Renal cortex interstitium (tissue), 11 donors: ENCODE data around the gene AUTS2. TPM values are rescaled to one million over a fixed set of nuclear protein-coding genes. Genes with fewer than 3 reads are reported as not detected.
A peak's percentile ranks its signal among the peaks of the same experiment; 100 is the strongest.

Experiments used
- DNase-seq, 11 donors: peaks; one replicate each; pipeline ENCODE4 v3.0.0-alpha.2; 2013; ENCODE audit warnings: low read depth in 9 of 11, low spot score in 4 of 11; ENCODE audit errors: extremely low read depth in 1 of 11
- polyA plus RNA-seq, 3 donors: library from polyadenylated mRNA; unstranded; fragments of 120-200 nt; gene quantifications; one replicate each; pipeline ENCODE4 v1.2.1, GENCODE V29; 2013; ENCODE audit not compliant: insufficient read length in 3 of 3

Gene AUTS2
- polyA plus RNA-seq, 3 donors, result 78.0 to 102 (median 90.7) TPM

DNA sequence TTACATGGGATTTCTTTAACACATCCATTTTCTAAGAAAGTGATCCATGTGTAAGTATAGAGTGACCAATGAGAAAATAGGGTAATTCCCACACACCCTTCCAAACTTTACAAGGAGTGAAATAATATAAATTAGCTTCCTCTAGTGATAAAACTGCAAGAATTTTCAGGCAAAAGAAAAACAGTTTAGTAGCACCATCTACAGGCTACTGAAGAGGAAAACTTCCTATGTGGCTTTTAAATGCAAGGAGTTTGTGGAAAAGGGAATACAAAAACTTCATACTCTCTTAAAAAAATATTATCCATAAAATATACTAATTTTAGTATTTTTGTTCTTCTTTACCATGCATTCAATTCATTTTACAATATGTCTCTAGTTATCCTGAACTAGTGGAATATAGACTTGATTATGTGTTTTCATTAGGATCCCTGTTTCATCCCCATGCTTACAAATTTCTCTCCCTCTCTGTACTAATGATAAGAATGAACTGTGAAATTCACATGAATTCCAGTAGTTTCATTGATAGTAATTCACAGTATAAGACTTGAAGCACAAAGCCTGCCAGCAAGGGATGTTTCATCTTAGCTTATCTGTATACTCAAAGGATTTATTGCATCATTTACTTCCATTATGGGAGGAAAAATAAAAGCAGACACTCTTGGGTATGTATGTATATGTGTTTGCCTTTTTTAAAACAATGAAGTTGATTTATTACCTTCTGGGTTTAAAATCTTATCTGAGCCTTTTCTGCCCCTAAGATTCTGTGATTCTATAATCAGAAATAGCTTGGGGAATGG, 442.9 kb downstream of the AUTS2 start:
- peak in 1 of 11 donors; percentile 46 for DNase-seq

DNA sequence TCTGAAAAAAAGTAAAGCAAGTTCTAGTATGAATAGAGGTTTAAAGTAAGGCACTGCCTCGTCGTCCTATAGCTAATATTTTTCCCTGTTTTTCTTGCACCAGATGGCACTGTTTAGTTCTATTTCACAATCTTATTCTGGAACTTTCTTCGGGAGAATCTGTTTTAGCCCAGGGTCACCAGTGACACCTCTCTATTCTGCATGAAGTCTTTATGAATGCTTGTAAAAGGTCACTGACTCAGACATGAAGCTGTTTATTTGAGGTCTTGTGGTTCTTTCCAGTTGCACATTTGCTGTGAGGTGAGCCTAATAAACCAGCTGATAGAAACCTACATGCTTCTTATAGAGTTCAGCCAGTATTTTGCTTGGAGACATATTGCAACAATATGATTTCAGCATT, 444.3 kb downstream of the AUTS2 start:
- DNase-seq, result no peak

DNA sequence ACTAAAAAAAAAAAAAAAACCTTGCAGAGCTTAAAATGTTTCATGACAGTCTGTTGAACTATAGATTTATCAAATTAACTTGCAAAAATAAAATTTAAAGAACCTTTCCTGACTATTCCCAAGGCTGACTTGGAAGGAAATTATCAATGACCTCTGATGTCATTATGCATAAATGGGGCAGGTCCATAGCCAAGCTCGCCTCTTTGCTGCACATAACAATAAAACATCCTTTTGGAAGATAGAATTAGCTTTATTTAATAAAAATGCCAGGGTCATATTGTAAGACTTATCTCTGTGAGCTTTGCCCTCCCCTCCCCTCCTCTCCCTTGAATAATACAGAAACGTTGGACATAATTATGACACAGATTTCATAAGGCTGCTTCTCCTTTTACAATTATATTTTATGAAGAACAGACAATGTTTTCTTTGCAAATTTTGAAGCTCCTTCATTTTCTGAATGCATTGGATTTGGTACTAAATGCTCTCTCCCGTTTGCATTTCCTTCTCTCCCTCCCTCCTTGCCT, 444.8 kb downstream of the AUTS2 start:
- DNase-seq, result no peak

DNA sequence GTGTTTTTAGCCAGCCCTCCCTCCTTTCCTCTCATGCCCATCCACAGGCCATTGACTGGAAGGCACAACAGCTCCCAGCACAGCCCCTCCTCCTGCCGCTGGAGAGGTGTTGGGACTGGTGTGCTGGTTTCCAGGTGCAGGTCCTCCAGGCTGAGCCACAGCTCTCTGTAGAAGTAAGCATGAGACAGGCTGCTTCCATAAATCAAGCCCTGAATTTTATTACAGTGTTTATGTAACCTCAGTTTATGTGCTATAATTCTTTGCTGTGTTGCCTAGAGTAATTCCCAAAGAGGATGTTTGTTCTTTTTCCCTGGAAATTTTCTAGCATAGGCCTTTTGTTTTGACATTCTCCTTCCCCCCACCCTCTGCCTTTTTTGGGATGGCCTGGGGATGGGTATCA, 445.8 kb downstream of the AUTS2 start:
- peak in 8 of 11 donors; percentile 23 to 74 (median 52) for DNase-seq

DNA sequence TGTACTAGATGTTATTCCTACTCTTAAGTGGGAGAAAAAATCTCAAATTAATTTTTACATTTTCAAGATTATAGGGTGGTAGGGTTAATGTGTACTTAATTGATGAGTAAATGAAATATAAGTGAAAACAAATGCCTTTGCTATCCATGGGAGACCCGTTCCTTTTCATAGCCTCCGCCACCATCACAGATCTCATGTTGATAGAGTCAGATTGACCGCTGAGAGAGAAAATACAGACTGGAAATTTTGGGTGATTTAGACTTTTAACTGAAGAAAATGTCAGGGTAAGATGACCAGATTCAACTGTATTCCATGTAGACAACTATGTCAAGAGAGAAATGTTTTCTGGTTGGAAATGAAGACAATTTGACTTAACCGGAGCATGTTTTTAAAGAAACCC, 446.2 kb downstream of the AUTS2 start:
- no peak for DNase-seq

DNA sequence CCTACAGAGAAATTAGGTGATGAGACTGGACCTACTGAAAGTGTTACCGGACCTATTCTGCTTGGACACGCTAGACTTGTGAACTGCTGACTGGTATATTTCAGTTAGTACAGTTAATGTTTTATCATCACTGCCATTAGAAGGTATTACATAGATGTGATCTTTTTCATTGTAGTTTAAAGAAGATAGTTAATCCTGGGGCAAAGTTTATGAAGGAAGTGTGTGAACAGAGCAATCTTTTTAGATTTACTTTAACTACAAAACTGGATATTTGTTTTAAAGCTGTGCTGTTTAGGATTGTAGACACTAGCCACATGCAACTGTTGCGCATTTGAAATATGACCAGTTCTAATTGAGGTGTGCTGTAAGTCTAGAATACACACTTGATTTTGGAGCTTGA, 446.7 kb downstream of the AUTS2 start:
- DNase-seq, result no peak

DNA sequence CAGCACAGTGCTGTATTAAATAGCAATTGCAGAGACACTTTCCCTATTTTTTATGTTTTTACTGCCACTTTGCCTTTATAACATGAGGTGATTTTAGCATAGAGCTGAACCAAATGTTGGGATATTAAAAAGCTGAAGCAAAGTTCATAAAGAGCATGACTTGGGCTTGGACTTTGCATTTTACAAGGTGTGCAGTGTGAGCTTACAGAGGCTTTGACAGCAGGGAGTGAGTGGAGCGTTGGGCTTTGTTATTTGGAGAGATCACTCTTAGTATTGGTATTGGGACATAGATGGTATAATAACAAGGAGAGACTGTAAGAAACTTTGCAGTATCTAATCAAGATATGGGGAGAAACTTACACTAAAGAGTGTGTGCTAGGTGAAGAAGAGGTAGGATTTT, 449.1 kb downstream of the AUTS2 start:
- DNase-seq, result no peak

DNA sequence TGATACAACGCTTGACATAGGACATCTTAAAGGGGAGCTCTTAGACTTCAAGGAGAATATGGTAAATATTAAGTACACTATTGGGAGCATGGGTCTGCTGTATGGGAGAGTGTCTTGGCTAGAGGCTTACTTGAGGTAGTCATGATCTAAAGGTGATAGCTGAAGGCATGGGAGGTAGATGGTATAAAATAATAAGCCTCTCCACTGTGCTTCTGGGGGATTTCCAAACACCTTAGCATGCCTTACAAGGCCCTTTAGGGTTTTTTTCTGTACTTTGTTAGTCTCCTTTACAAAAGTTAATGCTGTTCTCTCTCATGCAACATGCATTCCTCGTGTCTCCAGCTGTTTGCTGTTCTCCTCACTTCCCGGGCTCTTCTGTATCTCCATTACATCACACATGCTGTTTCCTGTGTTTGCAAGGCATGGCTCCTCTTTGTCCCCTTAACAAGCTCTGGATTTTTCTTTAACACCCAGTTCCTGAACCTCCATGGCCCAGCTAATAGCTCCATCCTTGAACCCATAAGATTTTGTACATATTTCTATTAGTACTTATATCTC, 449.7 kb downstream of the AUTS2 start:
- no peak for DNase-seq

DNA sequence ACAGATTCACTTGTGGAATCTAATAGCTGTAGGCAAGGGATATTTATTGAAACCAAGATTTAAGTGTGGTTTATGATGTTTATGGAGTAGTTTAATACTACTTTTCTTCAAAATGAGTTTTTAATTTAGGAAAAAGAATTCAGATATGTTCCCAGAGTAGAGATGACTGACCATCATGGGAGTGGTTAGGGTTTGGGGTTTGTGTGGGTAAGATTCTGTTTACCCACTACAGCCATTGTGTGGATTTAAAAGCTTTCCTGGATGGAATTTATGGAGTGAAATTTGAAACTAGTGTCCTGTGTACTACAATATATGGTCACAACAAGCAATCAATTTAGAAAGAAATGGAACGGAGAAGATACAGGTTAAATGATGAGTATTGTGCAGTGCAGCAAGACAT, 453.5 kb downstream of the AUTS2 start:
- DNase-seq, result no peak

DNA sequence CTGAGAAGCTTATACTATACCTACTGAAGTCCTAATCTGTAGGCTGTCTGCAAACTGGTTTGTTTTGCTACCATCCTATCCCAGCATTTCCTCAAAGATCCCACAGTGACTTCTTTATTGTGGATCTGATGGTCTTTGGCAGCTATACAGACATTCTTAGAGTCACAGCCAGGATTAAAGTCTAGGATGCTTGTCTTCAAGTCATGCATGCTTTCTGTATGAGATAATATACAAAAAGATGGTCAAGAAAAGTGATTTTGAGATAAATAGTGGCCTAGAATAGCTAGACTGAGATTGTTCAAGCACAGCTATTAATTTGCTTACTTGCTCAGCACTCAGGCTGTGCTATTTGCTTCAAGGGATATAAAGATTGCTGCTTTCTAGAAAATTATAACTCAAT, 454.4 kb downstream of the AUTS2 start:
- no peak for DNase-seq

DNA sequence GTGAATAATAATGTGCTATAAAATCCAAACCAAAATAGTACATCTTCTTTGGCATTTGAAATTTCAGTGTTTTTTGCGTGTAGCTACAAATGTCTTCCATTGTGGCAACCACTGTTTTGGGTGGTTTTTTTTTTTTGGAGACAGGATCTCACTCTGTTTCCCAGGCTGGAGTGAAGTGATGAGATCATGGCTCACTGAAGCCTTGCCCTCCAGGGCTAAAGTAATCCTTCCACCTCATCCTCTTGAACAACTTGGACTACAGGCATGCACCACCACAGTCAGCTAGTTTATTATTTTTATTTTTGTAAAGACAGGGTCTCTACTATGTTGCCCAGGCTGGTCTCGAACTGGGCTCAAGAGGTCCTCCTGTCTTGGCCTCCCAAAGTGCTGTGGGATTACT, 455.1 kb downstream of the AUTS2 start:
- no peak for DNase-seq

DNA sequence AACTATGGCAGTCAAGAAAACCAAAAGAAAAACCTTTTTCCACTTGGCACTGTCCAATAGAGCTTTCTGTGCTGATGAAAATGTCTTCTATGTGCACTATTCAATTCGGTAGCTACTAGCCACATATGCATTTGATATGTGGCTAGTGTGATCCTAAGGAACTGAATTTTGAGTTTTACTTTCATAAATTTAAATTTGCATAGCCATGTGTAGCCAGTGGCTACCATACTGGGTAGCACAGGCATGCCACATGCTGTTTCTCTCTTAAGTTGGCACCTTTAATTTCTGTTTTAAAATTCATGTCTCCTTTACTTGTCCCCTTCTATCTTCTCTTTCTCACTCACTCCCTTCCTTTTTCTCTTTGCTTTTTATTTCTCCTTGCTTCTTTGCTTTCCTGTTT, 455.7 kb downstream of the AUTS2 start:
- DNase-seq, result no peak

DNA sequence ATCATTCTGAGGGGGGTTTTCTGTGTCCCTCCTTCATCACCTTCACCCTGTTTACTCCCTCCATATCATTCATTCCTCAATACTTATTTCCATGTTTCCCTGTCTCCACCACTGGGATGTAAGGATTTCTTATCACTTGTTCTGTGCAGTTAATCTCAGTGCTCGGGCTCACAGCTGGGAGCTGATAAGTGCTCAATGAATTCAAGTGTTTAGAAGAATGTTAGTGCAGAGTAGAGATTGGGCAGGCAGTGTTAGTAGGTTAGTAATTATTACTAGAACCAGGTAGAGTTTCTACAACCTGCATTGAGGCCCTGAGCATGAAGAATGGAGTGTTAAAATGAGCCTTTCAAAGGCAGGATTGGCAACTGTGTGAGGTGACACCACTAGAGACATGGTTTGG, 458.1 kb downstream of the AUTS2 start:
- DNase-seq, result no peak

DNA sequence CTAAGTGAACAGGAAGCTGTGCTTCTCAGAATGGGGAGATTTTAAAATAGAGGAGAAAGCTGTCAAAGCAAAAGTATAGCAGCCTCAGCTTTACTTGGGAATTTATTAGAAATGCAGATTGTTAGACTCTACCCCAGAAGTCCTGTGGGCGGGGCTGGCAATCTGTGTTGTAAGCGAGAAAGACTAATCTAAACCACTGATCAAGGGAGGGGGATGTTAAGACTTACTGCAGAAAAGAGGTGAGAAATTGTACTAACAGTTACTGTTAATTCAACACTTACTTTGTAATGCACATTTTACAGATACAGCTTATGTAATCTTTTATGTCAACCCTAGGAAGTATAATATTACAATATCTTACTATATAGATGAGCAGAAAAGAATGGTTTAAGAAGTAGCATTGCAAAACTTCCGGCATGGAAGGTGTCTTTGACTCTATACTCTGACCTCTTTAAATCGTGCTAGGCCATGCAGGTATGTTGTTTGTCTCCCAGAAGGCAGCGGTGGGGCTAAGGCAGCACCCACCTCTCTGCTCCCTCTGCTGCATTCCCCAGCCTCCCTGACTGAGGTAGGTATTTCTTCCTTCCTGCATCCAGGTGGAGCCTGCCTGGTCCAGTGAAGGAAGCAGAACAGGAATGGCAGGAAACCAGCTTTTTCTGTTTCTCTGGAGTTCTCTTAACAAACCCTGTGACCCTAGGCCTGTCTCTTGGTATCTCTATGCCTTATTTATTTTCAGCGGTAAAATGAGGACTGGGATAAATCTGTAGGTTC, 462.2 kb downstream of the AUTS2 start:
- DNase-seq, result no peak

DNA sequence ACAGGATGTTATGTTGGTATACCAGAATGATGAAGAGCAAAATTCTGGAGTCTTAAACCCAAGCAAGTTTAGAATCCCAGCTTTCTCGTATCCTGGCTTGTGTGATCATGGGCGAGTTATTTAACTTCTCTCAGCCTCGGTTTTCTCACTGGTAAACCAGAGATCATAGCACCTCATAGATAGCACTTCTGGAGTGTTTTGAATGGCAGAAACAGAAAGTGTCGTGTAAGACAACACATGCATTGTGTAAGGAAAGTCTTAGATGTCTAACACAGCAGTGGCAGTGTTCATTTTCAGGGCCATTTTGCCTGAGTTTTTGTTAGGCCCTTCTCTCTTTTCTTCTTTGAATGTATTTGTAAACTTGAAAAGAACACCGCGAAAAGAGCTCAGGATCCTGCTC, 465.1 kb downstream of the AUTS2 start:
- DNase-seq, result no peak

DNA sequence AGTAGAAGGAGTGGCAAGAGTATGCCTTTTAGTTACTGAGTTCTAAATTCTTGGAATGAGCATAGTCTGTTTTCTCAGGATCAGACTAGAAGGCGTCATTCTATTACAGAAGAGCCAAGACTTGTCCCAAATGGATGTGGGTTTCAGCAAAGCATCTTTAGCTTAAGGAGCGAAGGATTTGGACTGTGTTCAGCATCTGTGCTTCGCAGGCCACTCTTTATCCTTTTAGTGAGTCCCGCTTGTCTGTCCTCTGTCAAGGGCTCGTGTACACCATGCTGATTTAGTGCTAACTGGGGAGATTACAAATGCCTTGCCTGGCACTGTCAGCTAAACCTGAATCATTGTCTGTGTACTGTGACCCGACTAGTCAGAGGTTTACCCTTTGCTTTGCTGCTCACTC, 465.7 kb downstream of the AUTS2 start:
- DNase-seq, result no peak

DNA sequence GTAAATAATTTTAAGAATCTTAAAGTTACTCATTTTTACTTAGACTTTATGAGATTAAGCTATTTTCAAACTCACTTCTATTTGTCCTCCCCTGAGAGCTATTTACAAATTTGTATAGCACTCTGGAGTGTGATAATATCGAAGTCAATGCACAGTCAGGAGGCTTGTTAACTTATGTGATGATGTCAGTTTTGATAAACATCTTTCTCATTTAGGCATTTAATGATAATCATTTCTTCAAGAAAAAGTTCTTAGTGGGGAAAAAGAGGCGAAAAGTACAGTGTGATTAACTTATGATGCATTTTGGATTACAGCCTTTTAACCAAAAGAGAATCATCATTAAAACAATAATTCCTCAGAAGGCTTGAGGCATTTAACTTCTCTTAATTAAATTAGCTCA, 468.6 kb downstream of the AUTS2 start:
- DNase-seq, result no peak

DNA sequence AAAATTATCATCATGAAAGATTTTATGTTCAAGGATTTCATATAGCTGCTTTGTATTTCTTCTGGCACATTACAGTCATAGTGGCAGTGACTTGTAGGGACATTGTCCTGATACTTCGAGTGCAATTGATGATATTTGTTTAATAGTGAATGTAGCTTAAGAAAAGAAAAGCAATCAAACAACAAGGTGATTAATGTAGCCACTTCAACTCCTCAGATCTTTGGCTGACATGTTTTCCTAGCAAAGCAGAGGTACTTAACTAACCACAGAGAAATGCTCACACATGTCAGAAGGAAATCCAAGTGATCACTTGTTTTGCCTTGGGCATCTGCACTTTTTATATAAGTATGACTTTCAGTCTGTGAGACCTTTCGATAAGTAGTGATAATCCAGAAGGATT, 470.3 kb downstream of the AUTS2 start:
- DNase-seq, result no peak

DNA sequence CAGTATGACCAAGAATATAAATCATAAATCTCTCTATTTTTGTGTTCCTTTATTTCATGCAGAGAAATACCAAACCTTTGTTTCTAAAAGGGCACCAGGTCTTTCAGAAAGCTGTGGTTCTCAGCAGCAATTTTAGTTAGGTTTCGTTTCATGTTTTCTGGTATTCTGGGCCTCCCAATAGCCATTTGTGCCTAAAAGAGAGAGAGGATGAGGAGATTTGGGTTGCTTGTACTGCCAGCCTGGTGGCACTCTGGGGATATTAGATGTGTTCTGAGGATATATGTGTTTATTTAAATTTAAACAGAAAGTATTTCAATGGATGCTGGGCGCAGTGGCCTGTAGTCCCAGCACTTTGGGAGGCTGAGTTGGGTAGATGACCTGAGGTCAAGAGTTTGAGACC, 471.7 kb downstream of the AUTS2 start:
- no peak for DNase-seq

DNA sequence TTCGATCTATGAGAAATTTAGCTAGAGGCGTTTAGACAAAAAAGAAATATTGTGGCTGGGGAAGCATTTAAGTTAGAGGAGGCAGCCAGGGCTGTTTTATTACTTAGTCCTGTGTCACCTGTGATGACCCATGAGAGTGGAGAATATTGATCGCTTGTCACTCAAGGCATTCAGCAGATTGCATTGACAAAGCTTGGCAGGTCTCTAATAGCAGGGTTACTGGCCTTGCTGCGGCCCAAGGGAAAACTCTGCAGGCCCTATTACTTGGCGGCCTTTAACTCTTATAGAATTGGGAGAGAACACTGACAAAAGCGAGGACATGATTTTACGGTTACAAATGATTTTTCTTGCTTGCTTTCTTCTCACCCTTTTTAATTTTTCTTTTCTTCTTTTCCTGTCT, 473.5 kb downstream of the AUTS2 start:
- no peak for DNase-seq
